GM15510 (cell line): Measurements from ENCODE around the gene IKZF5.
A peak's percentile ranks its signal among the peaks of the same experiment; 100 is the strongest.

ENCODE experiments used
- POLR2A ChIP-seq: IDR thresholded peaks from 3 replicates; pipeline ENCODE4 v1.6.1; 2011; ENCODE audit warnings: borderline replicate concordance; ENCODE audit not compliant: insufficient read length; ENCODE audit errors: extremely low read depth

IKZF5 gene, protein sequence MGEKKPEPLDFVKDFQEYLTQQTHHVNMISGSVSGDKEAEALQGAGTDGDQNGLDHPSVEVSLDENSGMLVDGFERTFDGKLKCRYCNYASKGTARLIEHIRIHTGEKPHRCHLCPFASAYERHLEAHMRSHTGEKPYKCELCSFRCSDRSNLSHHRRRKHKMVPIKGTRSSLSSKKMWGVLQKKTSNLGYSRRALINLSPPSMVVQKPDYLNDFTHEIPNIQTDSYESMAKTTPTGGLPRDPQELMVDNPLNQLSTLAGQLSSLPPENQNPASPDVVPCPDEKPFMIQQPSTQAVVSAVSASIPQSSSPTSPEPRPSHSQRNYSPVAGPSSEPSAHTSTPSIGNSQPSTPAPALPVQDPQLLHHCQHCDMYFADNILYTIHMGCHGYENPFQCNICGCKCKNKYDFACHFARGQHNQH

DNA sequence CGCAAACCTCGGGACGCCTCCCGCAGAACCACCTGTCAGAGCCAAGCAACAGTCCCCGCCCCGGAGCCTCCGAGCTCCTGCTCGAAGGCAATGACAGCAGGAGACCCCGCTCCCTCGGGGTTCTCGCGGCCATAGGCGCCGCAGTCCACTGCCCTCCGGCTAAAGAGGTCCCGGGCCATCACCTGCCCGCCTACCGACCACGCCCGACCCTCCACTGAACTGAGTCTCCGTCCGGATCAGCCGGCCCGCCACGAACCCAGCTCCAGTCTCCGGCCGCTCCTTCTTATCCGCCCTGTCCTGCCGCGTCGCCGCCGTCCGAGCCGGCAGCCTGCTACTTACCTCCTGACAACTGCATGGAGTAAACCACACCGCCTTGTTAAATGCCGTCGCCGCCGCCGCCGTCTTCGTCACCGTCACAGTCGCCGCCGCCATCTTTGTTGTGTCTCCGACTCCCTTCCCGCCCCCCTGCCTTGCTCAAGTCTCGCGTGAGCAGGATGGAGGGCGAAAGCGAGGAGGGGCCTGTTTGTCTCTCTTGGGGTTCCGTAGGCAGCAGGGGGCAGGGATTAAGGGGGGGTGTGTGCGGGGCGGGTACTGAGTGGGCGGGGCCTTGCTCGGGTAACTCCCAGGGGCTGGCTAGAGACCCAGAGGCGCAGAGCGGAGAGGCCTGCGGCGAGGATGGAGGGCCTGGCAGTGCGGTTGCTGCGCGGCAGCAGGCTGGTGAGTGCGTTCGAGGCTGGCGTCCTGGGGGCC, at the start of gene IKZF5, which contains the start of gene ACADSB:
Gene IKZF5 (minus strand): TSS at position 441 of the 750 bp plus-strand sequence. CDS start 10,170 bp downstream, outside the sequence.
Gene ACADSB (plus strand): TSS at position 652 of the 750 bp plus-strand sequence. CDS start 24 bp downstream, at position 676.
- peak; percentile 94 for TF ChIP-seq POLR2A

DNA sequence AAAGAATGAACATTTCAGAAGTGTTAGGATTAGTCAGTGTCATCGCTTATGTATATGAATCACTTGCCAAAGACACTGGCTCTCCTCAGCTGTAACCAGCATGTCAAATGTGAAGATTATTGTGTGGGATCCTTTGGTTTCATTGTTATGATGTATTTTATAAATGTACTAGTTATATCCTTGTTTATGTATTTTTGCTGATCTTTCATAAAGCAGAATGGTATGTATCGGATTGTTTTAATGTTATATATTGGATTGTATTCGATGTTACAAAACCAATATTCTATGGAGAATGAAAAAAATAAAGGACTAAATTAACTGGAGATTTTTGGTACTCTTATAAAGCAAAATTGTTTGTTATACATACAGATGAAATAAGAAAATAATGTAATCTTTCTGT, 49.4 kb upstream of the IKZF5 start:
- no peak for TF ChIP-seq POLR2A

DNA sequence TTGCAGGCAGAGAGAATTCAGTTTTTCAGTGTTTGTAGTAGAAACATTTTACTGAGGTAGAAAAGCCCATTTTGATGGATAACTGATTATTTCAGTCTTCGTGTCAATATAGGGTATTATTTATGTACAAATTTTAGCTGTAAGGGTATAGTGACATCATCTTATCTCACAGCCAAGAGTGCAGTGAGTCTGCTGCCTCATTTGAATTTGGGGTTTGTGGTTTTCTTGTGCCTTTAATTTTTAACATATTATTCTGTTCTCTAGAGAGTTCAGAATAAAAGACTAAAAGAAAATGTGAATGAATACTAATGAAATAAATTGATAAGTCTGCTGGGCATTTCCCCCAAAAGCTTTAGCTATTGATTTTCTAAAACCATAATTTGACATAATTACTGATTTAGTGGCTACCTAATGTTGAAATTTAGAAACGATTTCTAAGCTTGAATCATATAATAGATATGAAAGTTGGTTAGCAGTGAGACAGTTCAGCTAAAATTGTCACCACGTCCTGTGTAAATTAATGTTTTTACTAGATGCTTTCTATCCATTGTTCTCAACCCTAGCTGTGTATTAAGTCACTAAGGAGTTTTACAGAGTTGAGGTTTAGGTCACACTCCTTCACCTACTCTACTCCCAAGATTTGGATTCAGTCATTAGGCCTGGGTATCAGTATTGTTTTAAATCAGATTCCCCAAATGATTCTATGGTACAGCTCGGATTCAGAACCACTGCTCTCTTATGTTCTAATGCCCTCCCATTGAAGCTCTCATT, 37.6 kb upstream of the IKZF5 start:
- no peak for TF ChIP-seq POLR2A

DNA sequence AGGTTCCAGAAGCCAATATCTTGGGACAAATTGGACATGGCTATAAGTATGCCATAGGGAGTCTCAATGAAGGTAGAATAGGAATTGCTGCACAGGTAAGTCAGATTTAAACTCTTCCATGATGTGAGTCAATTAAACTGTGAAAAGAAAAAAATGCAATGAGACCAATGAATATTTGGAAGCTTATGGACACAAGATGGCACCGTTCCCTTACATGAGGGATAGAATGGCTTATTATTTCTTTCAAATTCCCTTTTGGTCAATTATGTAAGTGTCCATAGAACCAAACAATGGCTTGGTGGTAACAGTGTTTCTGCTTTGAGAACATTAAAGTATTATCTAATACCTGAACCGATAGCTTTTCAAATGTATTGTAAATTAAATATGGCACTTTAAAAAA, 35.8 kb upstream of the IKZF5 start:
- no peak for TF ChIP-seq POLR2A

DNA sequence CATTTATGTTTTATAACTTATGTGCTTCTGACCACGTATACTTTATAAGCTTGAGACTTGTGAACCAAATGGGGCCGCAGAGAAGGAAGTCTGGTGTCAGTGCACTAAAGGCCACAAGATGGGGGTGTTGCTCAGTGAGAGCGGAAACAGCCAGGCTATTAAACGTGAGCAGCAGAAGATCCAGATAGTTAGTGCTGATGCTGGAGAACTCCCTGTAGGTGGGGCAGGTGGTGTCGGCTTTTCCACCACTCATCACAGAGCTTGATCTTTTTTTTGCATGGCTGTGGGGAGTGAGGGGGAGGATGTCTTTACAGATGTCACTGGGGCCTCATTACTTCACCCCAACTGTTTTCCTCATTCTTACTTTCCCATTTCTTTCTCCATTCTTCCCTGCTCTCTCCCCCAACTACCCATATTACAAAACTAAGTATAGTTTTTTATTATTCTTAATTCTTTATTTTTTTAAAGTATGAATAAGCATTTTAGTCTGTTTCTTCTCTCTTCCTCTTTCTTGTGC, 34.9 kb upstream of the IKZF5 start:
- no peak for TF ChIP-seq POLR2A

DNA sequence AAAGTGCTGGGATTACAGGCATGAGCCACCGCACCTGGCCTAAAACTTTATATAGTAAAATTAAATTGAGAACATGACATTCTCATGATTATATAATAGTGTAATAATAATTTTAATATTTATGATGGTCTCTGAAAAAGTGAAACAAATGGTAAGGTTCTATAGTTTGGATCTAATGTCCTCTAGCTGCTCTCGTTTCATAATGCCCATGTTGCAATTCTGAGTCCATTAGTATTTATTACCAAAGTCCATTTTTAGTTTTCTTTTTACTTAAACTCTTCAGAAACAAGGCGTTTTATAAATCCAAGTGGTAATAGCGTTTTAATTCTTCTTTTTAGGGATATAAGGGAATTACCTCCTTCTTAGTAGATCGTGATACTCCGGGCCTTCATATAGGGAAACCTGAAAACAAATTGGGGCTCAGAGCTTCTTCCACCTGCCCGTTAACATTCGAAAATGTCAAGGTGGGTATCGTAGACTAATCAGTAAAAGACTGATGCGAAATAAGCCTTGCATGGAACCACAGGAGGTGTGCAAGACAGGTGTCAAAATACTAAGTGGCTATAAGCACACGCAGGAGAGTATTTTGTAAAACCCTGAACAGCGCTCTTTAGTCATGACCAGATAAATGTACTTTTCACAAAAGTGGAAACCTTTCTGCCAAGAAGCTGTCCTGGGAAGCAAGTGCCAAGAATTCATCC, 34.3 kb upstream of the IKZF5 start:
- TF ChIP-seq POLR2A = no peak

DNA sequence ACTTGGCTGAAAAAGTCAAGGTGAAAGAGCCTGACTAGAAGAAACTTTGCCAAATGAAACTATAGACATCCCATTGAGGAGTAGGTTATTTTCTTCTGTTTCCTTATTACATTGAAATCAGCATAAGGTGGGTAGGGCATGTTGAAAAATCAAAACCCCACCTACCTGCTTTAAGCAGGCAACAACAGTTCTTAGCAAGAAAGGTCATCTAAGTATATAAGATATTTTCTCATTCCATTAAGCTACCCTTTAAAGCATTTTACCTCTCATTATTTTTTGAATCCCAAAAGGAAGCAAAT, 31.0 kb upstream of the IKZF5 start:
- TF ChIP-seq POLR2A = no peak

DNA sequence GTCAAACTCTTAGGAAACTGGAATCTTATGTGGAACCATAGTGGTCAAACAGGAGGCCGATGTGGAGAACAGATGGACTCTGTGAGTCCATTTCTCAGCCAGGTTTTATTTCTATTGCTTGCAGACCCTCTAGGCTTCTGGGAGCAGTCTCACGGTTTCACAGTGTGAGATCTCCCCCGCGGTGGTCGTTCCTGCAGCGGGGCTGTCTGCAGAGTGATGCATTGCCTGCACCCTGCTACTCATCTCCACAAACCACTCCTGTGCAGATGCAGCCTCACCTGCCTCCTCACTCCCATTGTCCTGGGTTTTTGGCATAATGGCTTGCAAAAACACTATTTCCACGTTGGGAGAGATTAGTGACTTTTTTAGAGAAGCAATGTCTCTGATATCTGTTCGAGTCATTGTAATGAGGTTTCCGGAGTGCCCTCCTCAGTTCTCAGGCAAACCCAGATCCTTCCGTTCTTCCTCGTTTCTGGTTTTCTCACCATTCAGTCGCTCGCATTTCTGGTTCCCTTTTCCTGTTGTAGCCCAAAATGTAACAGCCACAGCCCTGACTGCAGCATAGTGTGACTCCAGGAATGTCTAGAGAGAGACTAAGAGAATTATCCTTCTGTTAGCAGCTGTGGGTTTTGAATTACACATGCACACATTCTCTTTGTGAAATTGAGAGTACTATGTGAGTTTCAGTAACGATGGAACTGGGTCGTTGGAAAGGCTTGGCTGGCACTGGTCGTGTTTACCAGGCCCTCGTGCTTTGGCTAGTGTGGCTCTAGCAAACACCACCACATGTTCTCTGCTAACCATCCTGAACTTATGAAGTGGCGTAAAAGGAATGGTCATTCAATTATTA, 30.4 kb upstream of the IKZF5 start:
- no peak for TF ChIP-seq POLR2A

DNA sequence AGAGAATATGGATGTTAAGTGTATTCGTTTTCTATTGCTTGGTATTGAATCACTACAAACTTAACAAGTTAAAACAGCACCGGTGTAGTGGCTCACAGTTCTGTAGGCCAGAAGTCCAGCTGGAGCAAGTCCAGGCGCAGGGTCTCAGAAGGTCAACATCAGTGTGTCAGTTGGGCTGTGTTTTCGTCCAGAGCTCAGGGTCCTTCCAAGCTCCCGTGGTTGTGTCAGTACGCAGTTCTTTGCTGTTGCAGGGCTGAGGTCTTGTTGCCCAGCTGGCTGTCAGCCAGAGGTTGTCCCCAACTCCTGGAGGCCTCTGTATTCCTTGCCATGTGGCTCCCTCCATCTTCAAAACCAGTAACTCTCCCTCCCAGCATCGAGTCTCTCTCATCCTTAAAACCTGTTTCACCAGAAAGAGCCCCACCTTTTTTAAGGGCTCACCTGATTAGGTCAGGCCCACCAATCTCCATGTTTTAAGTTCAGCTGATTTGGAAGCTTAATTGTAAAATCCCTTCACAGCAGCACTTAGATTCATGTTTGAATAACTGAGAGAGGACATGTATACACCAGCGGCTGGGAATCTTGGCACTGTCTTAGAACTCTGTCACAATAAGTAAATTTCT, 27.0 kb upstream of the IKZF5 start:
- TF ChIP-seq POLR2A = no peak

DNA sequence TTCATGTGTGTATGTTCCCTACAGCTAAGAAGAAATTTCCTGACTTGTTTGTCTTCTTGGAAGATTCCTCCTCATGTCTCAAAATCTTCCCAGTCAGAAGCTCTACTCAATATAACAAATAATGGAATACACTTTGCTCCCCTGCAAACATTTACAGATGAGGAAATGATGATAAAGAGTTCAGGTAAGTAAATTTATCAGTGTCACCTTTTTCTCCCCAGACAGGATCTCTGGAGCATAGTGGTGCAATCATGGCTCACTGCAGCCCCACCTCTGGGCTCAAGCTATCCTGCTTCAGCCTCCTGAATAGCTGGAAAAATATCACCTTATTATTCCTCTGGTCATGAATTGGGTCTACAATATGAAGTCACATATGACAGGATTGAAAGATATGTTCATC, 25.7 kb upstream of the IKZF5 start:
- TF ChIP-seq POLR2A = no peak

DNA sequence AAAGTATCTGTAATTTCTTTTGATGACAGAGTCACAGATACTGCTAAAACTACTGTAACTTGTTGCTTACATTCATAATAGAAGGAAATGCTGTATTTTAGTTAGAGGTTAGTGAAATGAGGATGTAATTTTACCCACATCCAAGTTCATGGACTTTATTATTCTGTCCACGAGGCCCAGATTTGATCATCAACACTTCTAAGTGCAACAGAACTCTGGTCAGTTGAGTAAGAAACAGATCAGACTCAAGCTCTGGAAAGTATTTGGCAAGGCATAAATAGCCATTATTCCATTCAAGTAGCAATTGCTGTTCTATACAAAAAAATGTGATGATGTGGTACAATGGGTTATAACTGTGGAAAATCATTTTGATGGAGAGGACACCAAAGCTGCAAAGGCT, 22.5 kb upstream of the IKZF5 start:
- no peak for TF ChIP-seq POLR2A

DNA sequence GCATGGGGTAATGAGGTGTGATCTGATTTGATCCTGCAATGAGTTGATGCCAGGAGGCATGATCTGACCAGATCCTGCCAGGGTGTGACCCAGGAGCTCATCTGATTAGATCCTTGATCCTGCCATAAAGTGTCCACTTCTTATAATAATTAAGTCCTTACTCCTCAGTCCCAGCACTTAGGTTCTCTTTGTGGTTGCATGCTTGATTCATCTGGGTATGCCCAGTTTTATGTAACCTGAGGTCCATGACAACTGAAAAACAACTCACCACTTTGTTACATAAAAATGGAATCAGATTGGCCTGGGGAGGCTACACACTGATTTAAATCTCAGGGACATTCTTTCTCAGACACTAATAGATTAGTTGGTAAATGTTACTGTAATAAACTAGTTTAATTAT, 19.3 kb upstream of the IKZF5 start:
- TF ChIP-seq POLR2A = no peak

DNA sequence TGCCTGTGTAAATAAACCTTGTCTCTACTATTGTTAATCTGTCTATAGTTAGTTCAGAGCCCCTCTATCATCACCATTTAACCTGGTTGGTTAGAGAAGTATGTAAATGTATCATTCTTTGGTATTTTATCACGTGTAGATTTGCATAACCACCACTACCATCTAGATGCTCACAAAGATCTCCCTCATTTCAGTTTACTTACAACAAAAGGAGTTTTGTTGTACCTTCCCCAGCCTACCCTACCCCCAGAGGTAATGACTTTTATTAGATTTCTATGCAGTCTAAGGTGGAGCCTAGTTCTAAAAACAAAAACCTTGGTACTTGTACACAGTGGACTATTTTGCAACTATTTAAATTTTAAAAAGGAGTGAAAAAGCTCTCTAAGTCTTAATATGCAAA, 17.7 kb upstream of the IKZF5 start:
- no peak for TF ChIP-seq POLR2A
